GM21723 (cell line): Measurements from ENCODE around the gene ACSL3.
A peak's percentile ranks its signal among the peaks of the same experiment; 100 is the strongest.
"Not testable (repeated sequence)": the region's sequence is repeated elsewhere in the genome, so short reads cannot be mapped to it uniquely, and the experiment has no call there.

Experiments used
- ATAC-seq: cut with Tn5 transposase; IDR thresholded peaks from one replicate; pipeline ENCODE4 v1.9.1; 2021; ENCODE audit warnings: mild to moderate bottlenecking, moderate library complexity; ENCODE audit not compliant: unreplicated experiment

Gene ACSL3

DNA sequence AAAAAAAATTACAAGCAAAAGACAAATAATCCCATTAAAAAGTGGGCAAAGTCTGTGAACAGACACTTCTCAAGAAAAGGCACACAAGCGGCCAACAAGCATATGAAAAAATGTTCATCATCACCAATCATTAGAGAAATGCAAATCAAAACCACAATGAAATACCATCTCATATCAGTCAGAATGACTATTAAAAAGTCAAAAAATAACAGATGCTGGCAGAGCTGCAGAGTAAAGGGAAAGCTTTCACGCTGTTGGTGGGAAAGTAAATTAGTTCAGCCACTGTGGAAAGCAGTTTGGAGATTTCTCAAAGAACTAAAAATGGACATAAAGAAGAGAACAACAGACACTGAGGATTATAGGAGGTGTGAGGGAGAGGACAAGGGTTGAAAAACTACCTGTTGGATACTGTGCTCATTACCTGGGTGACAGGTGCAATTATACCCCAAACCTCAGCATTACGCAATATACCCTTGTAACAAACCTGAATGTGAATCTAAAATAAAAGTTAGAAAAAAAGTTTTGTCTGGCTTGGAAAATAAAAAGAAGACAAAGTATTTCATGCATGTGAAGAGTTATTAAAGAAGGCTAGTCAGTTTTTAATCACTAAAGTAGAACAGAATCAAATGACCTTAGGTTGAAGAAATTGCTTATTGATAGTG lies 8.7 kb upstream of the ACSL3 start:
- no peak for ATAC-seq

GRCh38 chr2:222854773-222855700 lies 5.8 kb upstream of the ACSL3 start:
- no peak for ATAC-seq

DNA sequence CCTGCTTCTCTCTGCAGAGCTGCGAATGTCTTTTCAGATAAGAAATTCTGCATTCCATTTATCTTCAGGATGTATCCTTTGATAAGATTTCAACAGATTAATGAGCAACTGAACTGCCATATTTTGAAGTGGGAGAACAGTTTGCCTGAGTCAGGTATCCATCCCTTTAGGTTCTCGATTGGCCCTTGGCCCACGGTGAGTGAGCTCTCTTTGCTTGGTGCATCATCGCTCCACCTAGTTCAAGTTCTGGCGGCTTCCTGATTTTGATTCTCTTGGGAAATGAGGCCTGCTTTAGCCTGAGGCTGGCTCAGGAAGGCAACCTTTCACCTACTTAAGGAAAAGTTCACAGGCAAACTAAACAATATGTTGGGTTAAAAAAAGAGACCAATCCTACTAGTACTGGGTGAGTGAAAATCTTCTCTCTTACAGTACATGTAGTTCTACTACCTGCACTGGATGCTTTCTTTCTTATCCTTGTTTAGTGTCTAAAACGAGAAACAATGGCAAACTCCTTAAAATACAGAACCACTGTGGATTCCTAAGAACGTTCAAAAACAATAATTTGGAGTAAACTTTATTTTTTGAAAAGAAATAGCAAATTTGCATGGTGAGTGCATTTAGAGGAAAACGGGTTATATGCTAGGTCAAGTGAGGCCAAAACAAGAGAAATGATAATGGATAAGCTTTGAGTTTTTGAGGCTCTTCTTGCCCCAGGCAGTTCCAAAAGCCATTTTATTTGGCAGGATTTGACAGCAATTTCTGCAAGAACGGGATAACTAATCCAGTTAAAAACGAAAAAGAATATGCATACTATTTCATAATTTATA lies 837 bp upstream of the ACSL3 start:
- no peak for ATAC-seq

GRCh38 chr2:222861411-222862105 lies 722 bp downstream of the ACSL3 start:
- ATAC-seq, result peak; percentile 35

GRCh38 chr2:222862106-222862908 lies 1.5 kb downstream of the ACSL3 start:
- ATAC-seq, result no peak

DNA sequence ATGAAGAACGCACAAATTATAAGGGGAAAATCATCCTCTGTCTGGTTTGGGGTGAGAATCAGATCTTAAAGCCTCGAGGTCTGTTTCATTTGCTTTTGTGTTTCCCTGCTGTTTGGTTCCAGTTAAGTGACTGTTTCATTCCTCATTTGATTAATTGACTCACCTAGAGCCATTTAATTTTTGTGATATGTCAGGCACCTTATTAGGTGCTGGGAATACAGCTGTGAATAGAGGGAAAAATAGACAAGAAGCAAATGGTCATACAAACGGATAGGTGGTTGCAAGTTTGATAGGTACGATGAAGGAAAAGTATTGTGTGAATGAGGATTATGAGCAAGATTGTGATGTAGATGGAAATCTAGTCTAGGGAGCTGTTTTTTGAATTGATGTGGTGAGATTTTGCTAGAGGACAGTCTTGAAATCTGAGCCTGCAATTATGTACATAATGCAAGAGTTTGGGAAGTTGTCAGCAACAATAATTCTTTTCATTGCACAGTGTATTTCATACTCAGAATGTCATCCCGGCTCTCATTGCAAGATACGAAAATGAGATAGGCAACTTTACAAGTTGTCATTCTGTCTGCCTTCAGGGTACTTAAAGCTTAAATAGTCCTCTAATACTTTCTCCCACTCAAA lies 2.2 kb downstream of the ACSL3 start:
- no peak for ATAC-seq

GRCh38 chr2:222864296-222864695 lies 3.5 kb downstream of the ACSL3 start:
- no peak for ATAC-seq

DNA sequence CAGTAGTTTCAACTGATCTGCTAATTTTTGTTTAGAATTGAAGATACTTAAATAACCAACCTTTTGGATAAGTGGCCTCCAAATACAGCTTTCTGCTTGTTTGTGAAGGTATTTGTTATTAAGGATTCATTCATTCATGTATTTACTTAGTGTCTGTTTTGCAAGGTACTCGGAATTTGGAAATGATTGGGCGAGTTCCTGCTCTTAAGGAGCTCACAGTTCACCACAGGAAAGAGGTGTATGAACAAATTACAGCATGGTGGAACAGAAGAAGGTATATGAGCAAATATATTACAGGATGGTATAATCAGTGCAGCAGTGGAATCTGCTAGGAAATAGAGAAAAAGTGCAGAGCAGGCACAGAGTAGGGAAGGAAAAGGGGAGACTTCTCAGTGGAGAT lies 4.5 kb downstream of the ACSL3 start:
- no peak for ATAC-seq

- ATAC-seq, result no peak
Observed at GRCh38 chr2:222866358-222866960, 5.6 kb downstream of the ACSL3 start.

DNA sequence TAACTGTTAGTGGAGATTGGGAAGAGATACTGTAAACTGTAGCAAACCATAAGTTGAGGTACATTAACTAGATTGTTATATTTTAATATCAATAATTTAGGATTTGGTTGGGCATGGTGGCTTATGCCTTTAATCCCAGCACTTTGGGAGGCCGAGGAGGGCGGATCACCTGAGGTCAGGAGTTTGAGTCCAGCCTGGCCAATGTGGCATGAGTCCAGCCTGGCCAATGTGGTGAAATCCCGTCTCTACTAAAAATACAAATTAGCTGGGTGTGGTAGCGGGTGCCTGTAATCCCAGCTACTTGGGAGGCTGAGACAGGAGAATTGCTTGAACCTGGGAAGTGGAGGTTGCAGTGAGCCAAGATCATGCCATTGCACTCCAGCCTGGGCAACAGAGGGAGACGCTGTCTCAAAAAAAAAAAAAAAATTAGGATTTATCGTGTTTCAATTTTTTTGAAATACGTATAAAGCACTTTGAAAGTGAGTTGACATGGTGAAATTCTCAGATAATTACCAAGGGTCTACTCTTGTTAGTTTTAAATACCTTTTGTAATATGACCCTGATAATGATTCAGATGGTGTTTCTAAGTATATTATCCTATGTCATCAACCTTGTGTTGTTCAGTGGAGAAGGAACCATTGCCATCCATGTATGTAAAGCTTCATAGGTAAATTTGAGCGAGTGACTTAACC lies 7.9 kb downstream of the ACSL3 start:
- ATAC-seq, result not testable (repeated sequence)

DNA sequence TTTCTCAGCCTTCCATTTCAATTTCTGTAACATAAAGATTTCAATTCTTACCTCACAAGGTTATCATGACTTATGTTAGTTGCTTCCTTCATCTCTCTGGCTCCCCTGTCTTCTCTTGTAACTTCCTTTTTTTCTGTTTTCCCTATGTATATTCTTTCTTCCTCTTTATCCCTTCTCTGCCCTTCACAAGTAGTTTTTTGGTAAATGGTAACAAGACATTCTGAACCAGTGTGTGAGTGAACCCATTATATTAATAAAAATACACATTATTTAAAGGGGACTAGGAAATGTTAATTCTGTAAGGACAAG lies 8.4 kb downstream of the ACSL3 start:
- no peak for ATAC-seq

DNA sequence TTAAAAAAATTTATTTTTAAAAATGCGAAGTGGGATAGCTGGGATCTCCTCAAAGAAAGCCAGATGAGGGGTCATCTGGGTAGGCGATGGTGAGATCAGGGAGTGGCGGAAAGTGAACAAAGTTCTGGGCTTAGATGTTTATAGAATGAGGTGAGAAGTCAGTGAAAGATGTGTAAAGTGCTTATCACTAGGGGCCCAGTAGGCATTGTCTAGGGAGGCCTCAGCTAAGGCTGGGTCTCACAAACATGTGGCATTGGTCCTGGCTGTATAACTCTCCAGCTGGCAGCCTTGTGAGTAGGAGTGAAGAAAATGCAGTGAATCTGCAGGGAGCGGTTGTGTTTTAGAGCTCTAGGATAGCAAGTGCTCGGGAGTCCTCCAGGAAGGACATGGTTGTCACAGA lies 10.5 kb downstream of the ACSL3 start:
- ATAC-seq, result no peak

GRCh38 chr2:222872551-222872950 lies 11.7 kb downstream of the ACSL3 start:
- no peak for ATAC-seq

GRCh38 chr2:222875482-222875881 lies 14.6 kb downstream of the ACSL3 start:
- no peak for ATAC-seq

DNA sequence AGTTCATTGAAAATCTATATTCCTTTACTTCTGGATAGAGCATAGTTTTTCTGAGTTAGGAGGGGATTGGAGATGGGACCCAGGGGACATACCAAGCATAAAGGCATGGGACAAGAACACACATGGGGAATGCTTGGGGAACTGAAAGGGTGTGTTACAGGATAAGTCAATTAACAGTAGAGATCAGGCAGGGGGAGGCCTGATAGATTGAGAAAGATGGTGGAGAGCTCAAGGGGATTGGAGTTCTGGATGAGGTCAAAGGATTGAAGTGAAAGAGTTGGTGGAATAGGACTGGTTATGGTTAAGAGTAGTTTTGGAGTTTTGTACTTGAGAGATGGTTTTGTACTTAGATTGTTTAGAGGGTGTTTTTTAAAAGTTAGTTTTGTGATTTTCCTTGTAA lies 16.1 kb downstream of the ACSL3 start:
- ATAC-seq, result no peak

GRCh38 chr2:222877556-222878300 lies 16.9 kb downstream of the ACSL3 start:
- ATAC-seq, result no peak

- no peak for ATAC-seq
Observed at GRCh38 chr2:222878301-222878876, 17.6 kb downstream of the ACSL3 start.
